HG02981 (cell line): ENCODE results near the gene NOTUM.
"Not testable (repeated sequence)": the region's sequence is repeated elsewhere in the genome, so short reads cannot be mapped to it uniquely, and the experiment has no call there.

Source experiments
- ATAC-seq: cut with Tn5 transposase; IDR thresholded peaks from one replicate; pipeline ENCODE4 v1.9.1; 2021; ENCODE audit warnings: mild to moderate bottlenecking, moderate library complexity; ENCODE audit not compliant: unreplicated experiment

Gene NOTUM

DNA sequence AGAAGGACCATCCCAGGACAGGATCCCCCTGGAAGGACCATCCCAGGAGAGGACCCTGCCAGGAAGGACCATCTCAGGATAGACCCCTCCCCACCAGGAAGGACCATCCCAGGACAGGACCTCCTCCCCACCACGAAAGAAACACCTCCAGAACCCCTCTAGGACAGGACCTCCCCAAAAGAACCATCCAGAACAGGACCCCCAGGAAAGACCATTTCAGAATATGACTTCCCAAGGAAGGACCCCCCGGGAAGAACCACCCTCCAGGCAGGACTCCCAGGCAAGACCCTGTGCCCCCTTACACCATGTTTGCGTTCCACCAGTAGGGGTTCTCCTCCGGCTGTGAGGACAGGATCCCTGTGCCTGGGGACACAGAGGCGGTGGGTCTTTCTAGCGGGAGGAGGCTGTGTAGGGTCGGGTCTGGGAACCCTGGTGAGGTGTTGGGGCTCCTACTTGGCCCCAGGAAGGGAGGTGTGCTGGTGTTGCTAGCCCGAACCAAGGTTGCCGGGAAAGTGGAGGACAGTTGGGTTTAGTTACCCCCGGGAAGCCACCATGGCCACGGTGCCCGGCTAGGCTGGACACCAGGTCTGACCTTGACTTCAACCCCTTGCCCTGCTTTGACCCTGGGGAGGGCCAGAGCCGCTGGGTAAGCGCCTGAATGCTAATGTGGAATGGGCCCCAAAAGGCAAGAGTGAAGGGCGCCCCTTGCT is 2.2 kb downstream of the NOTUM start:
- ATAC-seq, result no peak

DNA sequence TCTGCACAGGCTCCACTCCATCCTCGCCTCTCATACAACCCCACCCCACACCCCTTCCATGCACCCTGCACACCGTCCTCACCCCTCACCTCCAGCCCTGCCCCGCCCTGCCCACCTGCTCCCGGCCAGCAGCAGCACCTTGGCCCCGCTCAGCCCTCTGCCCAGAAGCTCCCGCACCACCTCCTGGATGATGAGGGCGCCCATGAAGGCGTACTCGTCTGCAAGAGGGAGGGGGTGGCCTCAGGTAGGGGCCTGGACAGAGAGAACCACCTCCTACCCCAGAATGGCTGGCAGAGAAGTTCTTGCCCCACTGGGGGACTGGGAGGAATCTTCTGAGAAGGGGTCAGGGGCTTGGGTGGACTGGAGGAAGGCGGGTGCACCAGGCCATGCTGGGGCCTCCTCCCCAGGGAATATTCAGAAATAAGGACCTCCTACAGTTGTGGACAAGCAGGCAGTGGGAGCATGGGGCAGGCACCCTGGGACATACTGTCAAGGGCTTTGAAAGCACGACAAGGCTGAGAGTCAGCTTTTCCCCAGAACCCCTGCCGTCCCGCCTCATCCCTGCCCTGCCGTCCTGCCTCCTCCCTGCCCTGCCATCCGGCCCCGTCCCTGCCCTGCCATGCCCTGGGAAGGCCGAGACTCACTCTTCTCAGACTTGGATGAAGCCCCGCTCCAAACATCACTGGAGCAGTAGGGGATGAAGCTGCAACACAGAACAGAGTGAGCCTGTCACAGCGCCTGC is 3.1 kb downstream of the NOTUM start:
- ATAC-seq, result no peak

DNA sequence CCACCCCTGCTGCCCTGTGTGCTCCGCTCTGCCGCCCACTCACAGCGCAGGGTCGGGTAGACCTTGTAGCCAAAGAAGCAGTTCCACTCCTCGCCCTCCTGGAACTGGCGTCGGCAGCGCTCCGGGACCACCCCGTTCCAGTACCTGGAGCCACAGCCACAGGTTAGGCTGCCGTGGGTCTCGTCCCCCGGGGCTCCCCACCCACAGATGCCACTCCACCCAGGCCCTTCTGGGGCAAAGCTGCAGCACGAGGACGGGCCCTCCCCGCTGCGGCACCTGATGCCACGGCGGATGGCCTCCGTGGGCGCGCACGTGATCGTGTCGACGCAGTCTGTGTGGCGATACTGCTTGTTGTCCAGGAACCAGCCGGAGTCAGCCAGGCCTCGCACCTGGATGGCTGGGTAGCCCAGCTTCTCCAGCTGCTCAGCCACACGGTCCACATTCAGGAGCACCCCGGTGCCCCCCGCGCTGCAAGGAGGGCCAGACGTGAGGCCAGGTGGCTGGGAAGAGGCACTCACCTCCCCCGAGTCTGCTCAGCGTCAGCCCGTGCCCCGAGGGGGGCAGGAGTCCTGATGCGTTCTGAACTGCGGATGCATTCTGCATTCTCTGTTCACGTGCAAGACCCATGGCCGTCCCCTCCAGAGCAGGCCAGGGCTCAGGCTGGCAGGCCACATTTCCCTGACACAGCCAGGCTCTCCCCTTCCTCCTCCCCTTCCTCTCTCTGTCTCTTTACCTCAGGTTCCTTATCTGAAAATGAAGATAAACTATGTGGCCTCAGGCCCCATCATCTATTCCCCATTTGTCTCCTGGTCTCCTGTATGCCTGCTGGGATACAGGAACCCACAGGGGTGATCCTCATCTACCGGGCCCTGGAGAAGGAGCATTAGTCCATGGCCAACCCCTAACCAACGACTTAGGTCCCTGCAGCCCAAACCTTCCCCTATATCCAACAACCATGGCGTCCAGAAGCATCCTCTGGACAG is 4.1 kb downstream of the NOTUM start:
- ATAC-seq, result no peak

DNA sequence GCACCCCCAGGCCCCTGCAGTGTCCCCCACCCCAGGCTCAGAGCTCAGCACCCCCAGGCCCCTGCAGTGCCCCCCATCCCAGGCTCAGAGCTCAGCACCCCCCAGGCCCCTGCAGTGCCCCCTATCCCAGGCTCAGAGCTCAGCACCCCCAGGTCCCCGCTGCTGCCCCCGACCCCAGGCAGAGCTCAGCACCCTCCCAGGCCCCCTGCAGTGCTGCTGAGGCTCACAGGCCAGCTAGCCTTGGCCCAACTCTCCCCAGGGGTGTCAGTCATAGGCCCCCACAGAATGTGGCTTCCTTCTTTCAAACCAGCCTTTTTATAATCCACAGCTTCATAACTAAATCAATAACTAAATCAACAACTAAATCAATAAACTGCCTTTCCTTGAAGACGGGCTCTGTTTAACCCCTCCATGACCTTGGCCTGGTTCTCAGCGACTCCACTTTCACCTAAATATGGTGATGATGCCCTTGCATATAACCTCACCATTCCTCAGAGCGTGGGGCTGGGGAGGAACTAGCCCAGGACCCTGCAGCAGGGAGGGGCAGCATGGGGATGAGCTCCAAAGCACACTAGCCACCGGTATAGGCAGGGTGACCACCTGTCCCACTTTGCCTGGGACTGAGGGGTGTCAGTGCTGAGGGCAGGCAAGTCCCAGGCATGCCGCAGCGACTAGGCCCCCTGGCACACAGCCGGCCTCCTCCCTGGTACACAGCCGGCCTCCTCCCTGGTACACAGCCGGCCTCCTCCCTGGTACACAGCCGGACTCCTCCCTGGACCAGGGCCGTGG is 5.0 kb downstream of the NOTUM start:
- ATAC-seq, result no peak

DNA sequence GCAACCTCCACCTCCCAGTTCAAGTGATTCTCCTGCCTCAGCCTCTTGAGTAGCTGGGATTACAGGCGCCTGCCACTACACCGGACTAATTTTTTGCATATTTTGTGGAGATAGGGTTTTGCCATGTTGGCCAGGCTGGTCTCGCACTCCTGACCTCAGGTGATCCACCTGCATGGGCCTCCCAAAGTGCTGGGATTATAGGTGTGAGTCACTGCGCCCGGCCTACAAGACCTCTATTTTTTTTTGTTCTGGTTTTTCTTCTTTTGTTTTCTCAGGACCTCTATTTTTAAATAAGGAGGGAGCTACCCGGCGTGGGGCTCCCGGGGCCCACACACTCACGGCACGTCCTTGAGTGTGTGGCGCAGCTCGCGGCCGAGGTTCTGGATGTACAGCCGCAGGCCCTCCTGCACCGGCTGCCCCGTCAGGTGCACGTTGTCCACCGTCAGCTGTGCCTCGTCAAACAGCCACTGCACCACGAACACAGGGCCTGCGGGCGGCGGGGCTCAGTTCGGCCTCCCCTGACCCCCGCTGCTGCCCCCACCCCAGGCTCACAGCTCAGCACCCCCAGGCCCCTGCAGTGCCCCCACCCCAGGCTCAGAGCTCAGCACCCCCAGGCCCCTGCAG is 5.8 kb downstream of the NOTUM start:
- no peak for ATAC-seq

DNA sequence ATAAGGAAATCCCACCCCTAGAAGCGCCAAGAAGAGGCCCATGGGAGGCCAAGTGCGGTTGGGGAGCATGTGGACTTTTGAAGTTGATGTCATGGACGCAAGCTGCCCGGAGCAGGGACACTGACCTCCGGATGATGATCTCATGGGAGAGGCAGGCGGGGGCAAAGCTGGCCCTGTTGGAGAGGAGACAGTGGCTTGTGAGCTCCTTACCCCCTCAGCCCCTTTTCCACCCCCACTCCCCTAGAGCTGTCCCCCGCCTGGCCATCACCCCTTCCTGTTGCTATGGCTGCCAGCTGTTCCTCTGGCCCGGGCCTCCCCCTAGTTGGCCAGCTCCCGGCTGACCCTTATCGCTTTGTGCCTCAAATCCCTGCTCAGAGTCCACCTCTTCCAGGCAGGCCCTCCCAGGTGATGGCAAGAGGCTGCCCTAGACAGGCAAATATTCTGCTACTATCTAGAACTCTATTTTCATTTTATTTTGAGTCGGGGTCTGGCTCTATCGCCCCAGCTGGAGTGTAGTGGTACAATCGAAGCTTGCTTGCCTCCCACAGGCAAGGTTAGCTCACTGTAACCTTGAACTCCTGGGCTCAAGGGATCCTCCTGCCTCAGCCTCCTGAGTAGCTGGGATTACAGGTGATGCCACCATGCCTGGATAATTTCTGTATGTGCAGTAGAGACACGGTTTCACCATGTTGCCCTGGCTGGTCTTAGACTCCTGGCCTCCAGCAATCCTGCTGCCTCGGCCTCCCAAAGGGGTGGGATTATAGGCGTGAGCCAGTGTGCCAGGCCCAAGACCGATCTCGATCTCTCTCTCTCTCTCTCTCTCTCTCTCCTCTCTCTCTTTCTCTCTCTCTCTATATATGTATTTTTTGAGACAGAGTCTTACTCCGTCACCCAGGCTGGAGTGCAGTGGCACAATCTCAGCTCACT is 6.6 kb downstream of the NOTUM start:
- no peak for ATAC-seq

DNA sequence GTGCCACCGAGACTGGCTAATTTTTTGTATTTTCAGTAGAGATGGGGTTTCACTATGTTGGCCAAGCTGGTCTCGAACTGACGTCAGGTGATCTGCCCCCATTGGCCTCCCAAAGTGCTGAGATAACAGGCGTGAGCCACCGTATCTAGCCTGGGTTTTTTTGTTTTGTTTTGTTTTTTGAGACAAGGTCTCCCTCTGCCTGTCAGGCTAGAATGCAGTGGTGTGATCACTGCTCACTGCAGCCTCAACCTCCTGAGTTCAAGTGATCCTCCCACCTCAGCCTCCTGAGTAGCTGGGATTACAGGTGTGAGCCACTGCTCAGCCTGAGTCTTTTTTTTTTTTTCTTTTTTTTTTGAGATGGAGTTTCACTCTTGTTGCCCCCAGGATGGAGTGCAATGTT is 7.5 kb downstream of the NOTUM start:
- not testable (repeated sequence) for ATAC-seq

DNA sequence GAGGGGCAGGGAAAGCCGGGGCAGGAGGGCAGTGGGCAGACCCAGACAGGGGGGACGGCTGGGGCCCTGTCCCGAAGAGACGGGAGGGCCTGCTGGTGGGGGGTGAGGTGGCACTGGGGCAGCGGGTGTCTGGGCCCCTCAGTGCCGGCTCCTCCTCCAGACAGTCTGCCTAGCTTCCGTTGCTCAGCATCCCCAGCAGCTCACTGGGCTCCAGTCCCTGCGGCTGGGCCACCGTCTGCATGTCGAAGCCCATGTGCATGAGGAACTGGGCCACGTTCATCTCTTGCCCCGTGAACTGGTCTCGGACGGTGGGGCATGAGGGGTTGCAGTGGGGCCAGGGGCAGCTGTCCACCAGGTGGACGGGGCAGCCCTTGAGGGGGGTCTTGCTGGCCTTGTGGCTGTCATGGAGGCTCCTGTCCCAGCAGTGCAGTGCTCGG is 8.2 kb downstream of the NOTUM start:
- no peak for ATAC-seq

DNA sequence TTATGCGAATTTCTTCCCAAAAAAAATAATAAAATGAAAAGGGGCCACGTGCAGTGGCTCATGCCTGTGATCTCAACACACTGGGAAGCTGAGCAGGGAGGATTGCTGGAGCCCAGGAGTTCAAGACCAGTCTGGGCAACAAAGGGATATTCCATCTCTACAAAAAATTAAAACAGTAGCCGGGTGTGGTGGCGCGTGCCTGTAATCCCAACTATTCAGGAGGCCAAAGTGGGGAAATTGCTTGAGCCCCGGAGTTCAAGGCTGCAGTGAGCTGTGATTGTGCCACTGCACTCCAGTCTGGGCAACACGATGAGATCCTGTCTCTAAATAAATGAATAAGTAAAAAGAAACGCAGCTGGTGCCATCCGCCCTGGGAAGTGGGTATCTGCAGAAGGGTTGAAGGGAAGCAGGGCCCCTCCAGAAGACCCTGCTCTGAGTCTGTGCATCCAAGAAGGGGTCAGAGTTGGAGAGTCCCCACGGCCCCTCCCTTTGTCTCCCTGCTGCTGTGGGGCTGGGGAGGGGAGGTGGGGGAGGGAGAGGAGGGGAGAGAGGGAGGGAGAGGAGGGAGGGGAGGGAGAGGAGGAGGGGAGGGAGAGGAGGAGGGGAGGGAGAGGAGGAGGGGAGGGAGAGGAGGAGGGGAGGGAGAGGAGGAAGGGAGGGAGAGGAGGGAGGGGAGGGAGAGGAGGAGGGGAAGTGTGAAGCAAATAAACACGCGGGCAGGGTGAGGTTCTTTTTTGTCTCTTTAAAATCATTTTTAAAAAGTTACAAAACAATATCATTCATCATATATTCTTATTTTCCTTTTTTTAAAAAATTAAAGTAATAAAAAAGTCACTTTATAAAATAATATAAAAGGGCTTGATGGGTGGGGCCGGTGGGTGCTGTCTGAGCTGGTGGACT is 9.0 kb downstream of the NOTUM start:
- ATAC-seq, result no peak

DNA sequence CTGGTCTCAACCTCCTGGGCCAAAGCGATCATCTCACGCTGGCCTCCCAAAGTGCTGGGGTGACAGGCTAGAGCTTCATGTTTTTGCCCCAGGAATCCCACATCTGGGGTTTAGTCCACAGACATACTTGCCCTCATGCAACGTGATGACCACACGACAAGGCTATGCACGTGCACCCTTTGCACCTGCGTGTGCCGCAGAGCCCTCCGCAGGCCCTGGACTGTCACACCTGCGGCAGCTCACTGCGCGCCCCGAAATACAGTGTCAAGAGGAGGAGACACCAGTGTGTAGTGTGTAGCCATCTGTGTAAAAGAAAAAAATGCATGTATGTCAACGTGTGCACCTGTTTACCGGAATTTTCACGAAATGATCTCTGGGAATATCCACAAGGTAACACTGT is 10.5 kb downstream of the NOTUM start:
- ATAC-seq, result no peak

DNA sequence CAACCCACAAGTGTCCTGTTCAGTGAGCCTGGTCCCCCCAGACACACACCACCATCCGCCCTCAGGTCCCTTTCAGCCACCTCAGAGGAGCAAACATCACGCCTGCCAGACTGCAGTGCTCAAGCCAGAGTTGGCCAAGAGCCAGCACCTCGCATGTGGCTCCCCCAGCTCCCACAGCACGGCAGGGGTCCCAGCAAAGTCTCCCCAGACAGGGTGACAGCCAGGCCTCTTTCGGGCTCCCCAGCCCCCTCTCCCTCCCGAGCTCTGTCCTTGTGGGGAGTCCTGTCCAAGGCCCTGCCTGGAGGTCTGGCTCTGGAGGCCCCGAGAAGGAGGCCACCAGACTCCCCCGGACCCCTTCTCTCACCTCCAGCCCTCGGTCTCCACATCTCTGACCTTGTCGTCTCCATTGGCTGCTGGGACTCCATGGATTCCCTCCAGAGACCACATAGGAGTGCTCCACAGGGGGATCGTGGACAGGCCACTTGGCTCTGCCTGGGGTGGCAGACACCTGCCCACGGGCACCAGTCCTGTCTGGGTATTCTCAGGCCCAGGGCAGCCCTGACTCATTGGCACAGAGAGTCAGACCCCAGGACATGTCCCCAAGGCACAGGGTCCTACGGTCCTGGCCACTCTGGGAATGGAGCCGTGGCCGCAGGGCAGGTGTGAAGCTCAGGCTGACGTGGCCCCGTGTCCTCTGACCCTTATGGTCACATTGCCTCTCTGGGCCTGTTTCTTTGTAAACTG is 12.2 kb downstream of the NOTUM start:
- ATAC-seq, result no peak

DNA sequence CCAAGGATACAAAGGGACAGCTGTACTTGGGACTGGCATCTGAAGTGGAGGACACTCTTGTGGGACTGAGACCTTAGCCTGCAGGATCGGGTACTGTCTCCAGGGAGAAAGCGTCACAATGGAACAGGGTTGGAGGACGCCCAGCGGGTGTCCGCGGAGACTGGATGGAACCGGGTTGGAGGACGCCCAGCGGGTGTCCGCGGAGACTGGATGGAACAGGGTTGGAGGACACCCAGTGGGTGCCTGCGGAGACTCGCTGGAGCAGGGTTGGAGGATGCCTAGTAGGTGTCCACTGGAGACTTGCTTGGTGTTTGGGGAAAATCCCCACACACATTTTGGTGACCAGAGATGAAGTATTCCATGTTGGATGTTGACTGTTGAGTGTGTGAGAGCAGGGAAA is 13.8 kb downstream of the NOTUM start, which contains the start of gene MYADML2:
MYADML2 (minus strand) TSS at position 45 of the 400 bp plus-strand sequence. CDS start 5,492 bp downstream, outside the sequence.
- no peak for ATAC-seq

DNA sequence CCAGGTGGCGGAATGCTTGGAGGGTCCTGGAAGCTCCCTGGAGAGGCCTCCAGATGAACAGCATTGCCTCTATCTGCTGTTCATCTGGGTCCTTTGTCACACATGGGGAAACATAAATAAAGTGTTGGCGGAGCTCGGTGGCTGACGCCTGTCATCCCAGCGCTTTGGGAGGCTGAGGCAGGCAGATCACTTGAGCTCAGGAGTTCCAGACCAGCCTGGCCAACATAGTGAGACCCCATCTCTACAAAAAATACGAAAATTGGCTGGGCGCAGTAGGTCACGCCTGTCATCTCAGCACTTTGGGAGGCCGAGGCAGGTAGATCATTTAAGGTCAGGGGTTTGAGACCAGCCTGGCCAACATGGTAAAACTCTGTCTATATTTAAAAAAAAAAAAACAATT is 16.1 kb downstream of the NOTUM start:
- no peak for ATAC-seq

DNA sequence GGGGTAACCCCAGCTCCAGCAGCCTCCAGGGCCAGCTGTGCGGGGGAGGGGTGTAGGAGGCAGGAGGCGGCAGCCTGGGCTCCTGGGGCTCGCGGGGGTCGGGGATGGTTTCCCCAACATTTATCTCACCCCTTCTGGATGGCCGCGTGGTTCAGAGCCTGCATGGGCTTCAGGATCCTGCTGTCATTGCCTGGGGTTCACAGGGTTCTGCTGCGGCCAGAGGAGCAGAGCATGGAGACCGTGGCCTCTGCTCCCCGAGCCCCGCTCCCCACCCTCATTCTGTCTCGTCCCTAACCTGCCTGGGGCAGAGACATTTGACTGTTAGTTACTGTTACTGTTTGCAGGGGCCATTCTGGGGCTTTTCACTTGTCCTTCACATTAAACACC is 18.8 kb downstream of the NOTUM start:
- ATAC-seq, result no peak

DNA sequence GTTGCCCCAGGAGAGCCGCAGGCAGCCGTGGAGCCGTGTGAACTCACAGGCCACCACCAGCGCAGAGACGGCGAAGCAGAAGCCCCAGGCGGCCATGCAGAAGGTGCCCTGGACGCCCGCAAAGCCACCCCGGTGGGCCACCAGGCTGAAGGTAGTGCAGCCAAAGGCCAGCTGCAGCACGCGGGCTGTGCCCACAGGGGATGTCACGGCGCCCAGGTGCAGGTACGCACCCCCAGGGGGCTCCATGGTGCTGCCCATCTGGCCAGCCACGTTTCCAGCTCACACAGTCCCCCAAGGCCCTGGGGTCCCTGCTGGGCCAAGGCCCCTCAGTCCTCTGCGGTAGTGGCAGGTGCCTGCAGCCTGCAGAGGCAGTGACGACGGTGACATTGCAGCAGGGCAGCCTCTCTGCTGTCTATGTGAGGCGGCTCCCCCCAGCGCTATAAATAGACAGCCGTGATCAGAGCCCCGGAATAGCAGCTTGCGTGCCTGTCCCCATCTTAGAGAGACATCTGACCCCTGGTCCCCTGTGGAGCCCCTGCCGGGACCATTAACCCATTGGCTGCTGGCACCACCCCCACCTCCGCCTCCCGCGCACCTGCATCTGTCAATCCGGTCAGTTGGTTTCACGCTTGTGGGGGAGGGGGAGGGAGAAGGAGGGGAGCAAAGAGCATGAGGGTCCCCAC is 19.4 kb downstream of the NOTUM start:
- no peak for ATAC-seq
